IgD-negative memory B cell (primary cell): Measurements from ENCODE around the gene CADPS. TPM values are rescaled to one million over a fixed set of nuclear protein-coding genes. Genes with fewer than 3 reads are reported as not detected.

Source experiments
- H3K27ac Mint-ChIP-seq, 3 donors: one replicate each; pipeline ENCODE4 v1.8.0; 2020 to 2022; ENCODE audit warnings: mild to moderate bottlenecking in 3 of 3, mixed read lengths in 3 of 3, moderate library complexity in 1 of 3
- H3K27me3 Mint-ChIP-seq: one replicate; pipeline ENCODE4 v1.8.0; 2021; ENCODE audit warnings: mixed read lengths
- H3K36me3 Mint-ChIP-seq: one replicate; pipeline ENCODE4 v1.8.0; 2020; ENCODE audit warnings: mild to moderate bottlenecking, mixed read lengths
- H3K4me1 Mint-ChIP-seq, 3 donors: one replicate each; pipeline ENCODE4 v1.8.0; 2020 to 2022; ENCODE audit warnings: mixed read lengths in 3 of 3, mild to moderate bottlenecking in 1 of 3
- H3K4me3 Mint-ChIP-seq, 4 donors: one replicate each; pipeline ENCODE4 v1.8.0; 2020 to 2022; ENCODE audit warnings: mild to moderate bottlenecking in 4 of 4, mixed read lengths in 4 of 4, moderate library complexity in 3 of 4
- H3K9me3 Mint-ChIP-seq, 3 donors: one replicate each; pipeline ENCODE4 v1.8.0; 2020 to 2021; ENCODE audit warnings: mixed read lengths in 3 of 3, mild to moderate bottlenecking in 1 of 3
- polyA plus RNA-seq: library from polyadenylated mRNA; unstranded; fragments of 300-500 nt; fragmentation: Illumina TruSeq; gene quantifications from one replicate; pipeline ENCODE4 v1.2.3, GENCODE V29; 2021

CADPS gene
- polyA plus RNA-seq, 1 donor from 2014 or later = not detected

DNA sequence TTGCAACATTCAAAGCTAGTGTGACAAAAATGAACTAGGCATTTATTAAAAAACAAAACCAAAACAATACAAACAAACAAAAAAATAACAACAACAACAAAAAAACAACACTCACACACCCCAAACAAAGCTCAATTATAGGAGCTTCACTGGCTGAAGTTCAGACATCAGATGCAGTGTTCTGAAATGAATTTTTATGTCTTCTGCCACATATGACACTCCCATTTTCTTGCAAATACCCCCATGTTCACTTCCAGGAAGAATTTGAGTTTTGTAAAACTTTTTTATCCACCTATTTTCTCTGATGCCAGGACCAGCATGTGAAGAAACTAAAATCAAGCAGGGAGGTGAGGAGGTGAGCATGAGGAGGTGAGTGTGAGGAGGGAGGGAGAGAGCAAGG lies 113.9 kb downstream of the CADPS start:
- no peak overlapping the region for H3K4me3 Mint-ChIP-seq
- H3K27me3 Mint-ChIP-seq = no peaks in the 10 kb centered on the region
- peaks cover 2% of the 10 kb centered on the region for H3K36me3 Mint-ChIP-seq
- no peaks in the 10 kb centered on the region for H3K4me1 Mint-ChIP-seq
- H3K27ac Mint-ChIP-seq = no peak overlapping the region
- no peaks in the 10 kb centered on the region for H3K9me3 Mint-ChIP-seq

GRCh38 chr3:62758296-62759066 lies 116.7 kb downstream of the CADPS start:
- Mint-ChIP-seq H3K9me3 (no peaks in the 10 kb centered on the region), H3K4me3 (no peak overlapping the region), H3K27ac (no peak overlapping the region), H3K4me1 (peaks cover 0 to 4% (median 0%) of the 10 kb centered on the region in 3 donors), H3K36me3 (peaks cover 2% of the 10 kb centered on the region), H3K27me3 (no peaks in the 10 kb centered on the region)

- Mint-ChIP-seq H3K36me3 (peaks cover 2% of the 10 kb centered on the region), H3K4me1 (peaks cover 0 to 4% (median 0%) of the 10 kb centered on the region in 3 donors), H3K27ac (no peak overlapping the region), H3K4me3 (no peak overlapping the region), H3K27me3 (no peaks in the 10 kb centered on the region), H3K9me3 (no peaks in the 10 kb centered on the region)
Measured at GRCh38 chr3:62757045-62757444, 118.2 kb downstream of the CADPS start.

DNA sequence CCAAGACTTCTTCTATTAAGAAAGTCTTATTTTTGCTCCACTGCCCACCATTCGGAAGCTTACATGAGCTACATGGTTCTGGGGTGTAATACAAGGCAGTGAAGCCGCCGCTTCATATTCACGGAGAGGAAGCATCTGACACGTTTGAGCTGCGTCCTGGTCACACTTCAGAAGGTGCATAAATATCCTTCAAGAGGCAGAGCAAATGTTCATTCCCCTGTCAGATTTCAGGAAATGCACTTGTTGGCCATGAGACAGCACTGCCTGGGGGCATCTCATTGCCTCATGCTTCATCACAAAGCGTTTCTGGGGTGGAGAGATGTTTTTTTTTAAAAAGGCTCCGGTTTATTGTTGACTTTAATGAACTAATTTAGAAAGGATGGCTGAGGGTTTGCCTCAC lies 119.9 kb downstream of the CADPS start:
- no peak overlapping the region for H3K27ac Mint-ChIP-seq
- H3K36me3 Mint-ChIP-seq = peaks cover 2% of the 10 kb centered on the region
- no peaks in the 10 kb centered on the region for H3K27me3 Mint-ChIP-seq
- peaks cover 0 to 4% (median 0%) of the 10 kb centered on the region in 3 donors for H3K4me1 Mint-ChIP-seq
- H3K9me3 Mint-ChIP-seq = no peaks in the 10 kb centered on the region
- H3K4me3 Mint-ChIP-seq = no peak overlapping the region

GRCh38 chr3:62749657-62750056 lies 125.6 kb downstream of the CADPS start:
- Mint-ChIP-seq H3K4me3 (no peak overlapping the region), H3K4me1 (no peaks in the 10 kb centered on the region), H3K36me3 (no peaks in the 10 kb centered on the region), H3K9me3 (no peaks in the 10 kb centered on the region), H3K27ac (no peak overlapping the region), H3K27me3 (no peaks in the 10 kb centered on the region)

DNA sequence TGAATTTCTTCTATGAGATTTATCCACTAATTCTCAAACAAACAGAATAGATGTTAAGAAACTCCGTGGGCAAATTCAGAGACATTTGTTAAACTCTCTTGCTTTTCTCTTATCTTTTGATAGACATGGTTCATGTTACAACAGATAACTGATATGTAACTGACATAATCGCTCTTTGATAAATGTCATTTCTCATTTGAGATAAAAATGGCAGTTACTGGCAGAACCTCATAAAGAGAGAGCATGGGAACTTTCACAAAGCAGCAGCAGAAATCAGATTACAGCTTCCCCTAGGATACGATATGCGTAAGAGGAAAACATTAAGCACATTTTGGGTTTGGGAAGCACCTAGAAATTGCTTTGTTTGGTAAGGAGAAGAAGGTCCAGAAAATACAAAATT lies 126.1 kb downstream of the CADPS start:
- no peak overlapping the region for H3K4me3 Mint-ChIP-seq
- H3K9me3 Mint-ChIP-seq = no peaks in the 10 kb centered on the region
- no peak overlapping the region for H3K27ac Mint-ChIP-seq
- H3K36me3 Mint-ChIP-seq = no peaks in the 10 kb centered on the region
- H3K4me1 Mint-ChIP-seq = no peaks in the 10 kb centered on the region
- no peaks in the 10 kb centered on the region for H3K27me3 Mint-ChIP-seq

GRCh38 chr3:62737449-62737848 lies 137.8 kb downstream of the CADPS start:
- Mint-ChIP-seq H3K27me3 (peaks cover 1% of the 10 kb centered on the region), H3K9me3 (peaks cover 0 to 2% (median 1%) of the 10 kb centered on the region in 3 donors), H3K4me1 (no peaks in the 10 kb centered on the region), H3K27ac (no peak overlapping the region), H3K36me3 (no peaks in the 10 kb centered on the region), H3K4me3 (no peak overlapping the region)

DNA sequence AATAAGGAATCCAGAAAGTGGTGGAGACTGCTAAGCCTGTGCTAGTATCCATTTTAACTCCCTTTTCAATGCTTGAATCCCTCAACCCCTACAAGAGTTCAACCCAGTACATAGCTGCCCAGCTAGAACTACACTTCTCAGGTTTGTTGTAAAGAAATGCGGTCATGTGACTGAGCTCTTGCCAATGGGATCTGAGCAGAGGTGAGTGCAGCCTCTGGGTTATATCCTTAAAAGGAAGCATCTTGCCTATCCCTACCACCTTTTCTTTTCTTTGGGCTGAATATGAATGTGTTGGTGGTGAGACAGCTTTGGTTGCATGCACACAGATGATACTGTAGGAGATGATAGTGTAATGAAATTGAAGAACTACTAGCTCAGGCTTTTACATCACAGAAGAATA lies 139.7 kb downstream of the CADPS start:
- Mint-ChIP-seq H3K27ac (no peak overlapping the region), H3K4me3 (no peak overlapping the region), H3K4me1 (no peaks in the 10 kb centered on the region), H3K36me3 (no peaks in the 10 kb centered on the region), H3K9me3 (peaks cover 0 to 5% (median 1%) of the 10 kb centered on the region in 3 donors), H3K27me3 (peaks cover 1% of the 10 kb centered on the region)

DNA sequence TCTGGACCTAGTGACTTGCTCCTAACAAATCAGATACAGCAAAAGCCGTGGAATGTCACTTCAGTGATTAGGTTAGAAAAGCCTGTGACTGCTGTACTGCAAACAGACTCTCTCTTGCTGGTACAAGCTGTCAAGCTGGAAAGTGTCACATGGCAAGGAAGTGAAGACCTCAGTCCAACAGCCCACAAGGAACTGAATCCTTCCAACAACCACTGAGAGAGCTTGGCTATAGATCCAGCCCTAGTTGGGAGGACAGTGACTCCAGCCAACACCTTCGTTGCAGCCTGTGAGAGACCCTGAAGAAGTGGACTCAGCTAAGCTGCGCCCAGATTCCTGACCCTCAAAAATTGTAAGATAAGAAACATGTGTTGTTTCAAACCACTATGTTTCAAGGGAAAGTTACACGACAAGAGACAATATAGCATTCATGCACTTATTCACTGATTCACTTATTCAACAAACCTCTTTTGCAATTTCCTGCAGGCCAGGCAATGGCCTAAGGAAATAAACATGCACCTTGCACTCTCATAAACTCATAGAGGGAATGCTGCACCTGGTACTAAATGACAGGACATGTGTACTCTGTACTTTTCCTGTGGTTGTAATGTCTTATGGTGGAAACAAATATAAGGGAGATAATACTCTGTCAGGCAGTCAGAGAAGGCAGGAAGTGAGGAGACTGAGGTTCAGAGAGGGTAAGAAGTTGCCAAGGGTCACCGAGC lies 142.9 kb downstream of the CADPS start:
- H3K27me3 Mint-ChIP-seq = peaks cover 2% of the 10 kb centered on the region
- no peaks in the 10 kb centered on the region for H3K36me3 Mint-ChIP-seq
- peaks cover 0 to 3% (median 1%) of the 10 kb centered on the region in 3 donors for H3K9me3 Mint-ChIP-seq
- no peak overlapping the region for H3K27ac Mint-ChIP-seq
- no peak overlapping the region for H3K4me3 Mint-ChIP-seq
- H3K4me1 Mint-ChIP-seq = no peaks in the 10 kb centered on the region

DNA sequence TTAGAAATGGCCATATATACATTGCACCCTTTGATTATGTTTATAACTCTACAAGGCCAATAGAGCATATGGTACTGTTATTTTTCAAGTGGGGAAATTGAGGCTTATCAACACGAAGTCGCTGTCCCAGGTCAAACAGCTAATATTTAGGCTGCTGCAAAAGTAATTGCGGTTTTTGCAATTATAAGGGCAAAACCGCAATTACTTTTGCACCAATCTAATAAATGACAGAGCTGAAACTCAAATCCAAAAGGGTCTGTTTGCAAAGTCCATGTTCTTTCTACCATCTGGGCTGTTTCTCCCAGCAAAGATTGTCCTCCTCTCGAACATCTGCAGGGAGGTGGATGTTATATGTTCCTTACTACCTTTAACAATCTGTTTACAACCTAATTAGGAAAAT lies 147.2 kb downstream of the CADPS start:
- H3K36me3 Mint-ChIP-seq = no peaks in the 10 kb centered on the region
- H3K4me3 Mint-ChIP-seq = no peak overlapping the region
- H3K27me3 Mint-ChIP-seq = peaks cover 14% of the 10 kb centered on the region
- no peak overlapping the region for H3K27ac Mint-ChIP-seq
- peaks cover 0 to 3% (median 0%) of the 10 kb centered on the region in 3 donors for H3K9me3 Mint-ChIP-seq
- H3K4me1 Mint-ChIP-seq = peaks cover 0 to 3% (median 0%) of the 10 kb centered on the region in 3 donors

DNA sequence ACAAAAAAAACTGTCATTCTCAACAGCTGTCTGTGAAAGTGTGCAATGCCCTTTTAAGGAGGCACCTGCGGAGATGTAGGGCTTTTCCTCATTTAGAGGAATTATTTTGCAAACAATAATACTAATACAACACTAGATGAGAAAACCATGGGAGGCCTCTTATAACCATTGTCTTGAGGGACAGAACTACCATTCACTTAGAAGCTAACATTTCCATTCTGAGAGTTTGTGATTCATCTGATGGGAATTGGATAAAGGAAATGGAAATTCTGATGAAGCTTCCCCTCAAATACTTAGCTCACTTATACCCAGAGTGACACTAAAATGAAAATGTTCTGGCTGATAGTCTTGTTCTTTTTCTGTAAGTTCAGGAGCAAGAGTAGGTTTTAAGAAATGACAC lies 147.7 kb downstream of the CADPS start:
- peaks cover 0 to 3% (median 0%) of the 10 kb centered on the region in 3 donors for H3K4me1 Mint-ChIP-seq
- no peak overlapping the region for H3K27ac Mint-ChIP-seq
- peaks cover 0 to 3% (median 0%) of the 10 kb centered on the region in 3 donors for H3K9me3 Mint-ChIP-seq
- H3K36me3 Mint-ChIP-seq = no peaks in the 10 kb centered on the region
- H3K27me3 Mint-ChIP-seq = peaks cover 18% of the 10 kb centered on the region
- no peak overlapping the region for H3K4me3 Mint-ChIP-seq

- no peak overlapping the region for H3K4me3 Mint-ChIP-seq
- H3K36me3 Mint-ChIP-seq = no peaks in the 10 kb centered on the region
- peaks cover 0 to 3% (median 0%) of the 10 kb centered on the region in 3 donors for H3K4me1 Mint-ChIP-seq
- peaks cover 20% of the 10 kb centered on the region for H3K27me3 Mint-ChIP-seq
- peaks cover 0 to 2% (median 0%) of the 10 kb centered on the region in 3 donors for H3K9me3 Mint-ChIP-seq
- no peak overlapping the region for H3K27ac Mint-ChIP-seq
Measured at GRCh38 chr3:62724503-62724902, 150.7 kb downstream of the CADPS start.

GRCh38 chr3:62723914-62724217 lies 151.3 kb downstream of the CADPS start:
- Mint-ChIP-seq H3K4me3 (no peak overlapping the region), H3K36me3 (no peaks in the 10 kb centered on the region), H3K27ac (no peak overlapping the region), H3K9me3 (peaks cover 0 to 2% (median 0%) of the 10 kb centered on the region in 3 donors), H3K27me3 (peaks cover 22% of the 10 kb centered on the region), H3K4me1 (peaks cover 0 to 3% (median 0%) of the 10 kb centered on the region in 3 donors)

DNA sequence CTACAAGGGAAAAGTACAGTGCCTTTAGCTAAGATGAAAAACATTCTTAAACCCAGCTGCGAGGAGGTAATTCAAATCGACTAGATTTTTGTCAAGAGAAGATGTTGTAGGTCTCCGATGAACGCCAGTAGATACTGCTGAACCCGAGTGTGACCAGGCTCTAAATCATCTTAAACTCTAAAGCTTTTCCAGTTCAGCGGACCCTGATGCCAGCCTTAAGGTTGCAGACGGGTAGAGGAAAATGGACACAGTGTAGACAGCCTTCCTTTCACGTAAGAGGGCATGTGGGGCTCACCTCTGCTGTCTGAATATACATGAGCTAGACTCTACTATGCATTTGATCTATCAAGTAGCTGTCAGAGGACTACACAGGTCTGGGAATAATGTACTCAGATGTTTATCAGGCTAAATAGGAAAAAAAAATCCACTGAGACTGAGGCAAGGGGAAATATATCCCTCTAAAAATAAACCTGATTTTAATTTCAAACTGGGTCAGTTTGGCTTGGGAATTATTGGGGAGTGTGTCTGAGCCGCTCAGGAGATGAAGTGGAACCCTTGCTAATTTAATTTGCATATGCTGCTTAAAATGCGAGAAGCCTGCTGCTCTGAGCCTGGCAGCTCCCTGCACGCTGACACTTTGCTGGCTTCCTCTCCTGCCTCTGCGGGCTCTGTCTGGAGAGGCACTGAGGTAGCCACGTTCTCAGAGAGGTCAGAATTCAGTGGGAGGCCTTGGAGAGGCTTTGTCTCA lies 151.9 kb downstream of the CADPS start:
- Mint-ChIP-seq H3K27me3 (peaks cover 22% of the 10 kb centered on the region), H3K9me3 (peaks cover 0 to 2% (median 0%) of the 10 kb centered on the region in 3 donors), H3K4me3 (no peak overlapping the region), H3K36me3 (no peaks in the 10 kb centered on the region), H3K4me1 (peaks cover 0 to 3% (median 0%) of the 10 kb centered on the region in 3 donors), H3K27ac (no peak overlapping the region)

GRCh38 chr3:62722344-62722743 lies 152.9 kb downstream of the CADPS start:
- H3K36me3 Mint-ChIP-seq = no peaks in the 10 kb centered on the region

More at GRCh38 chr3:62722344-62722743, 152.9 kb downstream of the CADPS start:
- H3K27ac Mint-ChIP-seq = no peak overlapping the region
- peaks cover 0 to 6% (median 0%) of the 10 kb centered on the region in 3 donors for H3K9me3 Mint-ChIP-seq
- peaks cover 21% of the 10 kb centered on the region for H3K27me3 Mint-ChIP-seq
- H3K4me3 Mint-ChIP-seq = no peak overlapping the region
- H3K4me1 Mint-ChIP-seq = peaks cover 0 to 3% (median 0%) of the 10 kb centered on the region in 3 donors
